ENCODE data around the gene CD4. TPM values are rescaled to one million over a fixed set of nuclear protein-coding genes. Genes with fewer than 3 reads are reported as not detected.

Gene CD4
- total RNA-seq, 1 donor from 2014 or later = 0.70 TPM

- Mint-ChIP-seq H3K4me3 (ENCODE audit: unreplicated experiment) (no peak overlapping the region), H3K9me3 (ENCODE audit: low read depth) (no peaks in the 10 kb centered on the region), H3K27me3 (ENCODE audit: low read depth) (no peaks in the 10 kb centered on the region), H3K36me3 (ENCODE audit: low read depth) (peaks cover 19% of the 10 kb centered on the region), H3K4me1 (ENCODE audit: low read depth) (peaks cover 32% of the 10 kb centered on the region), H3K27ac (ENCODE audit: unreplicated experiment) (no peak overlapping the region)
- DNase-seq (ENCODE audit: low spot score) = no peak
- TF ChIP-seq, protein P1, sequence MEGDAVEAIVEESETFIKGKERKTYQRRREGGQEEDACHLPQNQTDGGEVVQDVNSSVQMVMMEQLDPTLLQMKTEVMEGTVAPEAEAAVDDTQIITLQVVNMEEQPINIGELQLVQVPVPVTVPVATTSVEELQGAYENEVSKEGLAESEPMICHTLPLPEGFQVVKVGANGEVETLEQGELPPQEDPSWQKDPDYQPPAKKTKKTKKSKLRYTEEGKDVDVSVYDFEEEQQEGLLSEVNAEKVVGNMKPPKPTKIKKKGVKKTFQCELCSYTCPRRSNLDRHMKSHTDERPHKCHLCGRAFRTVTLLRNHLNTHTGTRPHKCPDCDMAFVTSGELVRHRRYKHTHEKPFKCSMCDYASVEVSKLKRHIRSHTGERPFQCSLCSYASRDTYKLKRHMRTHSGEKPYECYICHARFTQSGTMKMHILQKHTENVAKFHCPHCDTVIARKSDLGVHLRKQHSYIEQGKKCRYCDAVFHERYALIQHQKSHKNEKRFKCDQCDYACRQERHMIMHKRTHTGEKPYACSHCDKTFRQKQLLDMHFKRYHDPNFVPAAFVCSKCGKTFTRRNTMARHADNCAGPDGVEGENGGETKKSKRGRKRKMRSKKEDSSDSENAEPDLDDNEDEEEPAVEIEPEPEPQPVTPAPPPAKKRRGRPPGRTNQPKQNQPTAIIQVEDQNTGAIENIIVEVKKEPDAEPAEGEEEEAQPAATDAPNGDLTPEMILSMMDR (IDR thresholded peaks at IDR 0.05) = no peak
Observed at GRCh38 chr12:6770094-6770493, 19.2 kb upstream of the CD4 start.

GRCh38 chr12:6770600-6770999 lies 18.7 kb upstream of the CD4 start:
- no peak overlapping the region for H3K27ac Mint-ChIP-seq (ENCODE audit: unreplicated experiment)
- no peaks in the 10 kb centered on the region for H3K27me3 Mint-ChIP-seq (ENCODE audit: low read depth)
- peaks cover 26% of the 10 kb centered on the region for H3K4me1 Mint-ChIP-seq (ENCODE audit: low read depth)
- DNase-seq (ENCODE audit: low spot score) = no peak
- TF ChIP-seq, protein P1 (IDR thresholded peaks at IDR 0.05) = no peak
- no peaks in the 10 kb centered on the region for H3K9me3 Mint-ChIP-seq (ENCODE audit: low read depth)
- peaks cover 21% of the 10 kb centered on the region for H3K36me3 Mint-ChIP-seq (ENCODE audit: low read depth)
- no peak overlapping the region for H3K4me3 Mint-ChIP-seq (ENCODE audit: unreplicated experiment)

GRCh38 chr12:6771091-6771495 lies 18.2 kb upstream of the CD4 start:
- H3K4me3 Mint-ChIP-seq (ENCODE audit: unreplicated experiment) = no peak overlapping the region
- H3K4me1 Mint-ChIP-seq (ENCODE audit: low read depth) = peaks cover 22% of the 10 kb centered on the region
- H3K27ac Mint-ChIP-seq (ENCODE audit: unreplicated experiment) = no peak overlapping the region
- H3K36me3 Mint-ChIP-seq (ENCODE audit: low read depth) = peaks cover 22% of the 10 kb centered on the region
- no peak for DNase-seq (ENCODE audit: low spot score)
- no peaks in the 10 kb centered on the region for H3K27me3 Mint-ChIP-seq (ENCODE audit: low read depth)
- TF ChIP-seq, protein P1 (IDR thresholded peaks at IDR 0.05) = no peak
- H3K9me3 Mint-ChIP-seq (ENCODE audit: low read depth) = no peaks in the 10 kb centered on the region

DNA sequence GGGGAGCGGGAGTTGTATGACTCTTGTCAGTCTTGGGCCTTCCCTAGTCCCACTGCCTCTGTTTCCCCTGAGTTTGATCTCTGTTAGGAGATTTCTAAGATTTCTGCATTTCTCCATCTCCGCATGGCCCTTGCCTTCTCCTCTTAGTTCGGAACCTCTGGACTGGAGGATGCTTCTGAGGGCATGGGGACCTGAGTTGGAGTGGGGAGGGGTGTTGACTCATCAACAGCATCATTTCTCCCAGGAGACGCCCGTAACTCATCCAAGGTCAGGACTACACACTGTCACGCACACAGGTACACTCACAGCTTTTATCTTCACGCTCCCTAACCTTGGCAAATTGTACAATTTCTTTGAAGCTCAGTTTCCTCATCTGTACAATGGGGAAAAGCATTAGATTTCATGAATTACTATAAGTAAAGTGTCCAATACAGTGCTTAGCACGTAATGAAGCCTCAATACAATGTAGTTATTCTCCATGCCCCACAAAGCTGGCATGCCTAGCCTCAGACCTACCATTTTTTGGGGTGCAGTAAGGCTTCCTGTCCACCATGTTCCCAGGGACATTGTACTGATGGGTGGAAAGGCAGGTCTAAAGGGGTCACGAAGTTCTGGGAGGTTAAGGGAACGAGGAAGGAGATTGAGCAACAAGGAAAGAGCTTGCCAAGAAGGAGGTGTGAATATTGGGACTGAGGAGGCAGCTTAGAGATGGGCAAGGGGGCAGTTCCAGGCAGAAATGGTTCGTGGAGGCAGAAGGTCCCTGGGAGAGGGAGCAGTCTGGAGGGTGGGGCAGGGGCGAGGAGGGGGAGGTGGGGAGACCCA lies 17.6 kb upstream of the CD4 start:
- TF ChIP-seq, protein P1 (IDR thresholded peaks at IDR 0.05) = no peak
- DNase-seq (ENCODE audit: low spot score) = no peak
- H3K27me3 Mint-ChIP-seq (ENCODE audit: low read depth) = no peaks in the 10 kb centered on the region
- no peaks in the 10 kb centered on the region for H3K9me3 Mint-ChIP-seq (ENCODE audit: low read depth)
- peaks cover 22% of the 10 kb centered on the region for H3K36me3 Mint-ChIP-seq (ENCODE audit: low read depth)
- no peak overlapping the region for H3K4me3 Mint-ChIP-seq (ENCODE audit: unreplicated experiment)
- peaks cover 22% of the 10 kb centered on the region for H3K4me1 Mint-ChIP-seq (ENCODE audit: low read depth)
- H3K27ac Mint-ChIP-seq (ENCODE audit: unreplicated experiment) = no peak overlapping the region

DNA sequence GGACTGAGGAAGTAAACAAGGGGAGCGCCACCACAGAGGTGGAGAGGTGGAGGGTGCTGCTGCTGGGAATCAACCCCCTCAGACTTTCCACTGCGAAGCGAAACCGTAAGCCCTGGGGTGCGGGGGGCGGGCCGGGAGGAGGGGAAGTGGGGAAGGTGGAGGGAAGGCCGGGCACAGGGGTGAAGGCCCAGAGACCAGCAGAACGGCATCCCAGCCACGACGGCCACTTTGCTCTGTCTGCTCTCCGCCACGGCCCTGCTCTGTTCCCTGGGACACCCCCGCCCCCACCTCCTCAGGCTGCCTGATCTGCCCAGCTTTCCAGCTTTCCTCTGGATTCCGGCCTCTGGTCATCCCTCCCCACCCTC lies 17.0 kb upstream of the CD4 start, which contains the start of gene LAG3:
Gene LAG3 (plus strand): TSS at position 190 of the 365 bp plus-strand sequence. CDS start 333 bp downstream, outside the sequence.
- TF ChIP-seq, protein P1 (IDR thresholded peaks at IDR 0.05) = no peak
- H3K4me1 Mint-ChIP-seq (ENCODE audit: low read depth) = peaks cover 22% of the 10 kb centered on the region
- no peaks in the 10 kb centered on the region for H3K9me3 Mint-ChIP-seq (ENCODE audit: low read depth)
- H3K27ac Mint-ChIP-seq (ENCODE audit: unreplicated experiment) = no peak within 1 kb of the TSS
- H3K36me3 Mint-ChIP-seq (ENCODE audit: low read depth) = peaks cover 22% of the 10 kb centered on the region
- no peak within 1 kb of the TSS for H3K4me3 Mint-ChIP-seq (ENCODE audit: unreplicated experiment)
- DNase-seq (ENCODE audit: low spot score) = no peak
- H3K27me3 Mint-ChIP-seq (ENCODE audit: low read depth) = no peaks in the 10 kb centered on the region
